ENCODE results near the gene GNPDA1. TPM values are rescaled to one million over a fixed set of nuclear protein-coding genes. Genes with fewer than 3 reads are reported as not detected.
A peak's percentile ranks its signal among the peaks of the same experiment; 100 is the strongest.

GNPDA1 gene
- total and polyA plus RNA-seq, 9 of the 15 experiments (the other 6 are each of a cell fraction or from before 2014, with no cell fraction given): 14.1 to 145 (median 52.2) TPM

GRCh38 chr5:141960449-141961323, 52.1 kb downstream of the GNPDA1 start (continued):
- TF ChIP-seq ZBTB12 (CRISPR knock-in tag; IDR thresholded peaks at IDR 0.05): no peak
- TF ChIP-seq RBFOX2 (IDR thresholded peaks at IDR 0.05; ENCODE audit: low read depth, low read length): peak; percentile 31; the same call in 1 of the 2 replicates
- TF ChIP-seq, protein P1, sequence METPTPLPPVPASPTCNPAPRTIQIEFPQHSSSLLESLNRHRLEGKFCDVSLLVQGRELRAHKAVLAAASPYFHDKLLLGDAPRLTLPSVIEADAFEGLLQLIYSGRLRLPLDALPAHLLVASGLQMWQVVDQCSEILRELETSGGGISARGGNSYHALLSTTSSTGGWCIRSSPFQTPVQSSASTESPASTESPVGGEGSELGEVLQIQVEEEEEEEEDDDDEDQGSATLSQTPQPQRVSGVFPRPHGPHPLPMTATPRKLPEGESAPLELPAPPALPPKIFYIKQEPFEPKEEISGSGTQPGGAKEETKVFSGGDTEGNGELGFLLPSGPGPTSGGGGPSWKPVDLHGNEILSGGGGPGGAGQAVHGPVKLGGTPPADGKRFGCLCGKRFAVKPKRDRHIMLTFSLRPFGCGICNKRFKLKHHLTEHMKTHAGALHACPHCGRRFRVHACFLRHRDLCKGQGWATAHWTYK (CRISPR knock-in tag; IDR thresholded peaks at IDR 0.05): no peak
- no peak for TF ChIP-seq PCBP2 (IDR thresholded peaks at IDR 0.05; ENCODE audit: low read depth, low read length, poor library complexity, severe bottlenecking)
- TF ChIP-seq HES1 (IDR thresholded peaks at IDR 0.05; ENCODE audit: low read depth): no peak
- no peak for TF ChIP-seq POLR2G (IDR thresholded peaks at IDR 0.05; ENCODE audit: low read depth, low read length)
- no peak for TF ChIP-seq RHOXF2B (CRISPR knock-in tag; conservative IDR thresholded peaks at IDR 0.05)
- peak; percentile 87 to 91 for TF ChIP-seq FOXK2 (conservative IDR thresholded peaks at IDR 0.05 in 1 of 2, IDR thresholded peaks at IDR 0.05 in 1 of 2; ENCODE audit: low read depth in 2 of 2)
- no peak for TF ChIP-seq ZBTB26 (CRISPR knock-in tag; IDR thresholded peaks at IDR 0.05)
- TF ChIP-seq POLR3A (IDR thresholded peaks at IDR 0.05; ENCODE audit: borderline replicate concordance, extremely low read depth, insufficient read depth, insufficient read length): no peak
- TF ChIP-seq DIDO1 (tag; IDR thresholded peaks at IDR 0.05; ENCODE audit: low read depth): no peak
- TF ChIP-seq KAT7 (CRISPR knock-in tag; IDR thresholded peaks at IDR 0.05; ENCODE audit: borderline replicate concordance): 0 out of 2 replicates have a peak, but pooled peaks have one; percentile 34
- TF ChIP-seq, protein P2, sequence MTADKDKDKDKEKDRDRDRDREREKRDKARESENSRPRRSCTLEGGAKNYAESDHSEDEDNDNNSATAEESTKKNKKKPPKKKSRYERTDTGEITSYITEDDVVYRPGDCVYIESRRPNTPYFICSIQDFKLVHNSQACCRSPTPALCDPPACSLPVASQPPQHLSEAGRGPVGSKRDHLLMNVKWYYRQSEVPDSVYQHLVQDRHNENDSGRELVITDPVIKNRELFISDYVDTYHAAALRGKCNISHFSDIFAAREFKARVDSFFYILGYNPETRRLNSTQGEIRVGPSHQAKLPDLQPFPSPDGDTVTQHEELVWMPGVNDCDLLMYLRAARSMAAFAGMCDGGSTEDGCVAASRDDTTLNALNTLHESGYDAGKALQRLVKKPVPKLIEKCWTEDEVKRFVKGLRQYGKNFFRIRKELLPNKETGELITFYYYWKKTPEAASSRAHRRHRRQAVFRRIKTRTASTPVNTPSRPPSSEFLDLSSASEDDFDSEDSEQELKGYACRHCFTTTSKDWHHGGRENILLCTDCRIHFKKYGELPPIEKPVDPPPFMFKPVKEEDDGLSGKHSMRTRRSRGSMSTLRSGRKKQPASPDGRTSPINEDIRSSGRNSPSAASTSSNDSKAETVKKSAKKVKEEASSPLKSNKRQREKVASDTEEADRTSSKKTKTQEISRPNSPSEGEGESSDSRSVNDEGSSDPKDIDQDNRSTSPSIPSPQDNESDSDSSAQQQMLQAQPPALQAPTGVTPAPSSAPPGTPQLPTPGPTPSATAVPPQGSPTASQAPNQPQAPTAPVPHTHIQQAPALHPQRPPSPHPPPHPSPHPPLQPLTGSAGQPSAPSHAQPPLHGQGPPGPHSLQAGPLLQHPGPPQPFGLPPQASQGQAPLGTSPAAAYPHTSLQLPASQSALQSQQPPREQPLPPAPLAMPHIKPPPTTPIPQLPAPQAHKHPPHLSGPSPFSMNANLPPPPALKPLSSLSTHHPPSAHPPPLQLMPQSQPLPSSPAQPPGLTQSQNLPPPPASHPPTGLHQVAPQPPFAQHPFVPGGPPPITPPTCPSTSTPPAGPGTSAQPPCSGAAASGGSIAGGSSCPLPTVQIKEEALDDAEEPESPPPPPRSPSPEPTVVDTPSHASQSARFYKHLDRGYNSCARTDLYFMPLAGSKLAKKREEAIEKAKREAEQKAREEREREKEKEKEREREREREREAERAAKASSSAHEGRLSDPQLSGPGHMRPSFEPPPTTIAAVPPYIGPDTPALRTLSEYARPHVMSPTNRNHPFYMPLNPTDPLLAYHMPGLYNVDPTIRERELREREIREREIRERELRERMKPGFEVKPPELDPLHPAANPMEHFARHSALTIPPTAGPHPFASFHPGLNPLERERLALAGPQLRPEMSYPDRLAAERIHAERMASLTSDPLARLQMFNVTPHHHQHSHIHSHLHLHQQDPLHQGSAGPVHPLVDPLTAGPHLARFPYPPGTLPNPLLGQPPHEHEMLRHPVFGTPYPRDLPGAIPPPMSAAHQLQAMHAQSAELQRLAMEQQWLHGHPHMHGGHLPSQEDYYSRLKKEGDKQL (CRISPR knock-in tag; IDR thresholded peaks at IDR 0.05; ENCODE audit: borderline replicate concordance): no peak
